HepG2 (cell line): Measurements from ENCODE around the gene DNAJA1. TPM values are rescaled to one million over a fixed set of nuclear protein-coding genes. Genes with fewer than 3 reads are reported as not detected.

ENCODE experiments used
- EP300 ChIP-seq, 3 experiments: sonication (generic) in 1 of 3; formaldehyde crosslinking in 1 of 3; IDR thresholded peaks; 2 replicates each; pipeline versions ENCODE4 v1.5.1 to v1.6.1; 2011 to 2020; ENCODE audit warnings: low read depth in 2 of 3, low read length in 2 of 3, borderline replicate concordance in 1 of 3, improper control_type of control experiment in 1 of 3, mild to moderate bottlenecking in 1 of 3, missing genetic modification reagents in 1 of 3, moderate library complexity in 1 of 3
- NAIF1 ChIP-seq: sonication (generic); formaldehyde crosslinking; IDR thresholded peaks from 2 replicates; pipeline ENCODE4 v1.5.0; 2020; ENCODE audit warnings: mild to moderate bottlenecking, missing genetic modification reagents, borderline replicate concordance
- POLR2AphosphoS2 ChIP-seq: IDR thresholded peaks from 2 replicates; pipeline ENCODE4 v1.6.1; 2011; ENCODE audit warnings: low read depth, low read length, improper control_type of control experiment
- RNF2 ChIP-seq: fragments of 450-650 bp; conservative IDR thresholded peaks from 2 replicates; pipeline ENCODE4 v1.6.1; 2016; ENCODE audit warnings: low read depth
- SP140L ChIP-seq: sonication (generic); formaldehyde crosslinking; IDR thresholded peaks from 2 replicates; pipeline ENCODE4 v1.4.0; 2020; ENCODE audit warnings: missing genetic modification reagents, borderline replicate concordance
- SP5 ChIP-seq: IDR thresholded peaks from 2 replicates; pipeline ENCODE4 v1.6.1; 2016; ENCODE audit warnings: low read depth, borderline replicate concordance
- TBP ChIP-seq: sonication (generic); formaldehyde crosslinking; IDR thresholded peaks from 2 replicates; pipeline ENCODE4 v1.5.0; 2020; ENCODE audit warnings: missing genetic modification reagents
- TRIM24 ChIP-seq: sonication (generic); formaldehyde crosslinking; IDR thresholded peaks from 2 replicates; pipeline ENCODE4 v1.8.0; 2022; ENCODE audit warnings: mild to moderate bottlenecking, missing genetic modification reagents
- ZNF121 ChIP-seq: sonication (generic); formaldehyde crosslinking; IDR thresholded peaks from 2 replicates; pipeline ENCODE4 v1.5.0; 2020; ENCODE audit warnings: mild to moderate bottlenecking, missing genetic modification reagents
- ZNF180 ChIP-seq: sonication (generic); formaldehyde crosslinking; IDR thresholded peaks from 2 replicates; pipeline ENCODE4 v1.4.0; 2020; ENCODE audit warnings: low read depth, missing genetic modification reagents, borderline replicate concordance
- ZNF747 ChIP-seq: sonication (generic); formaldehyde crosslinking; IDR thresholded peaks from 2 replicates; pipeline ENCODE4 v1.8.1; 2023; ENCODE audit warnings: missing genetic modification reagents, mild to moderate bottlenecking, borderline replicate concordance
- polyA plus RNA-seq, 8 experiments: library from polyadenylated mRNA; depleted of rRNA in 3 of 8; stranded (reverse) in 7 of 8; unstranded in 1 of 8; fragments of >200 nt; fragmentation: Illumina TruSeq in 4 of 8; extraction: Trizol in 4 of 8; gene quantifications; 2 replicates each; pipeline versions ENCODE4 v1.2.1 to v1.2.3, GENCODE V29; 2011 to 2016; ENCODE audit warnings: low read depth in 4 of 8, missing spikeins in 1 of 8, mixed read lengths in 1 of 8; ENCODE audit not compliant: insufficient read depth in 1 of 8
- total RNA-seq, 5 experiments: library from RNA; depleted of rRNA; stranded (reverse); fragments of >200 nt; fragmentation: Illumina TruSeq; extraction: Trizol; gene quantifications; 2 replicates each; pipeline ENCODE4 v1.2.3, GENCODE V29; 2016; ENCODE audit warnings: low read depth in 1 of 5
- TF ChIP-seq, protein P1 (sequence below): sonication (generic); formaldehyde crosslinking; IDR thresholded peaks from 2 replicates; pipeline ENCODE4 v1.4.0; 2020; ENCODE audit warnings: missing genetic modification reagents

DNAJA1 gene
- total and polyA plus RNA-seq, 2 of the 13 experiments (the other 11 are each of a cell fraction or from before 2014, with no cell fraction given) = 95.9 to 306 TPM

DNA sequence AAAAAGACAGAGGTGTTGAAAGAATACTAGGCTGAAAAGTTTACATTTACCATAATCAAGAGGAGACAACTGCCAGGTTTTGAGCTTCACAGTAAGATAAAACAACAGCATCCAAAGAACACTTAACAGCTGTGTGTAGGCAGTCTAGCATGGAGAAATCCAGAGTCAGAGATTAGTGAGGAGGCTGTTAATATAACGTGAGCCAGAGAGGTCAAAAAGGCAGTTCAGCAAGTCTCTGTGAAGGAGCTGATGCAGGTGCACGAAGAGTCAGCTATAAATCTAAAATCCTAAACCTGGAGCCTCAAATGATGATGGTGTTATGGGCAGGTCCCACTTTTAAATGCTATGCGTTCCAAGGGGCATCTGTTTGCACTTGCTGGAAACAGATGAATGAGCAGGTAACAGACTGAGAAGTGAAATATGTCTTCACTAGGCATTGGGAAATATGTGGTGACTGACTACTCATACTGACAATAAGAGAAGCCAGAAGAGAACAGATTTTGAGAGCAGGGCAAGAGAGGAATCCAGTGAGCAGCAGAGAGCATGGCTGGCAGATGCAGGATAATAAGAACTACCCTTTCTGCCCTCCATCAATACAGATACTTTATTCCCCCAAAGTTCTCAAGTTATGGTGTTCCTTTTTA lies 32.4 kb upstream of the DNAJA1 start (continued):
- no peak for TF ChIP-seq EP300 (IDR thresholded peaks at IDR 0.05; ENCODE audit: low read depth in 2 of 2, low read length in 2 of 2)
- TF ChIP-seq EP300 (CRISPR knock-in tag; IDR thresholded peaks at IDR 0.05; ENCODE audit: borderline replicate concordance) = no peak
- TF ChIP-seq ZNF747 (CRISPR knock-in tag) = no peak
- TF ChIP-seq RNF2 = no peak
- TF ChIP-seq ZNF121 (CRISPR knock-in tag) = no peak
- TF ChIP-seq, protein P1, sequence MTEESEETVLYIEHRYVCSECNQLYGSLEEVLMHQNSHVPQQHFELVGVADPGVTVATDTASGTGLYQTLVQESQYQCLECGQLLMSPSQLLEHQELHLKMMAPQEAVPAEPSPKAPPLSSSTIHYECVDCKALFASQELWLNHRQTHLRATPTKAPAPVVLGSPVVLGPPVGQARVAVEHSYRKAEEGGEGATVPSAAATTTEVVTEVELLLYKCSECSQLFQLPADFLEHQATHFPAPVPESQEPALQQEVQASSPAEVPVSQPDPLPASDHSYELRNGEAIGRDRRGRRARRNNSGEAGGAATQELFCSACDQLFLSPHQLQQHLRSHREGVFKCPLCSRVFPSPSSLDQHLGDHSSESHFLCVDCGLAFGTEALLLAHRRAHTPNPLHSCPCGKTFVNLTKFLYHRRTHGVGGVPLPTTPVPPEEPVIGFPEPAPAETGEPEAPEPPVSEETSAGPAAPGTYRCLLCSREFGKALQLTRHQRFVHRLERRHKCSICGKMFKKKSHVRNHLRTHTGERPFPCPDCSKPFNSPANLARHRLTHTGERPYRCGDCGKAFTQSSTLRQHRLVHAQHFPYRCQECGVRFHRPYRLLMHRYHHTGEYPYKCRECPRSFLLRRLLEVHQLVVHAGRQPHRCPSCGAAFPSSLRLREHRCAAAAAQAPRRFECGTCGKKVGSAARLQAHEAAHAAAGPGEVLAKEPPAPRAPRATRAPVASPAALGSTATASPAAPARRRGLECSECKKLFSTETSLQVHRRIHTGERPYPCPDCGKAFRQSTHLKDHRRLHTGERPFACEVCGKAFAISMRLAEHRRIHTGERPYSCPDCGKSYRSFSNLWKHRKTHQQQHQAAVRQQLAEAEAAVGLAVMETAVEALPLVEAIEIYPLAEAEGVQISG (CRISPR knock-in tag) = no peak
- no peak for TF ChIP-seq TBP
- TF ChIP-seq SP140L (CRISPR knock-in tag) = no peak
- TF ChIP-seq ZNF180 (CRISPR knock-in tag) = no peak
- TF ChIP-seq NAIF1 (CRISPR knock-in tag) = no peak
- TF ChIP-seq TRIM24 (CRISPR knock-in tag) = no peak
- TF ChIP-seq SP5 (CRISPR knock-in tag) = no peak
- no peak for TF ChIP-seq POLR2AphosphoS2
- TF ChIP-seq, all 625 proteins: peak for 0
